ENCODE data around the gene YOD1.

YOD1 gene

DNA sequence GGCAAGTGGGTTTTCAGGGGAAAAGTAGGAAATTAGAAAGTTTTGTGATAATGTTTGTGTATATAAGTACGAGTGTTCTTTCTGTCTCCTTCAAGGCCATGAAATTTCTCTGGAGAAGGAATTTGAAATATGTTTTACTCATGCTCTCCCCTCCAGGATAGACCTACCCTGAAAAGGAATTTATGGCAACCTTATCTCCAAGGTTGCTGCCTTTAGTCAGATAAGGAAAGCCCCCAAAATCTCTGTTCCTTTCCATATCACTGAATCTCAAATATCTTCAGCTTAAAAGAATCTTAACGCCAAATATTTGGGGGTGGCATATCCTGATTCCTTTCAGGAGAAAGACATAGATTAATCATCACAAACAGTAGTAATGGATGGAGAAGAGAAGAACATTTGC lies 37.2 kb upstream of the YOD1 start:
- no peak for DNase-seq (ENCODE audit: low read depth)
- no peak overlapping the region for H3K4me3 ChIP-seq (ENCODE audit: low read length)
- TF ChIP-seq, protein P1, sequence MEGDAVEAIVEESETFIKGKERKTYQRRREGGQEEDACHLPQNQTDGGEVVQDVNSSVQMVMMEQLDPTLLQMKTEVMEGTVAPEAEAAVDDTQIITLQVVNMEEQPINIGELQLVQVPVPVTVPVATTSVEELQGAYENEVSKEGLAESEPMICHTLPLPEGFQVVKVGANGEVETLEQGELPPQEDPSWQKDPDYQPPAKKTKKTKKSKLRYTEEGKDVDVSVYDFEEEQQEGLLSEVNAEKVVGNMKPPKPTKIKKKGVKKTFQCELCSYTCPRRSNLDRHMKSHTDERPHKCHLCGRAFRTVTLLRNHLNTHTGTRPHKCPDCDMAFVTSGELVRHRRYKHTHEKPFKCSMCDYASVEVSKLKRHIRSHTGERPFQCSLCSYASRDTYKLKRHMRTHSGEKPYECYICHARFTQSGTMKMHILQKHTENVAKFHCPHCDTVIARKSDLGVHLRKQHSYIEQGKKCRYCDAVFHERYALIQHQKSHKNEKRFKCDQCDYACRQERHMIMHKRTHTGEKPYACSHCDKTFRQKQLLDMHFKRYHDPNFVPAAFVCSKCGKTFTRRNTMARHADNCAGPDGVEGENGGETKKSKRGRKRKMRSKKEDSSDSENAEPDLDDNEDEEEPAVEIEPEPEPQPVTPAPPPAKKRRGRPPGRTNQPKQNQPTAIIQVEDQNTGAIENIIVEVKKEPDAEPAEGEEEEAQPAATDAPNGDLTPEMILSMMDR (conservative IDR thresholded peaks at IDR 0.05; ENCODE audit: low read length), result no peak

DNA sequence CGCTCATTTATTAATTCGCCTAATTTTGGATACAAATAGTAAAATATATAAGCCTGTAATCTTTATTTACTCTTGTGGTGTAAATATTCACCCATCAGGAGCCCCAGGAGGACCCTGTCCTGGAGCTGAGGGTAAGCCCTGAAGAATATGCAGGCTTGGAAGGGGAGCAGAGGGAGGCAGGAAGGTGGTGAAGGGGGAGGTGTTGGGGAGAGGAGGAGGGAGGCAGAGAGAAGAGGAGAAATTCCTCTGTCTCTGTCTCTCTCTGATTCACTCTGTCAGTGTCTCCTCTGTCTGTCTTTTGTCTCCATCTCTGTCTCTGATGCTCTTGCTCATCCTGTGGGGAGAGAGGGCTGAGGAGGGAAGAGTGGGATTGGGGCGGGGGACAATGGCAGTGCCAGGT lies 34.9 kb upstream of the YOD1 start:
- TF ChIP-seq, protein P1 (conservative IDR thresholded peaks at IDR 0.05; ENCODE audit: low read length), result no peak
- no peak for DNase-seq (ENCODE audit: low read depth)
- H3K4me3 ChIP-seq (ENCODE audit: low read length), result no peak overlapping the region

GRCh38 chr1:207084701-207085180 lies 33.7 kb upstream of the YOD1 start:
- peak; percentile 37 for DNase-seq (ENCODE audit: low read depth)
- H3K4me3 ChIP-seq (ENCODE audit: low read length), result no peak overlapping the region
- TF ChIP-seq, protein P1 (conservative IDR thresholded peaks at IDR 0.05; ENCODE audit: low read length), result peak; percentile 63

GRCh38 chr1:207084232-207084631 lies 33.2 kb upstream of the YOD1 start:
- no peak overlapping the region for H3K4me3 ChIP-seq (ENCODE audit: low read length)
- DNase-seq (ENCODE audit: low read depth), result peak; percentile 14
- TF ChIP-seq, protein P1 (conservative IDR thresholded peaks at IDR 0.05; ENCODE audit: low read length), result no peak

- TF ChIP-seq, protein P1 (conservative IDR thresholded peaks at IDR 0.05; ENCODE audit: low read length), result no peak
- no peak for DNase-seq (ENCODE audit: low read depth)
- no peak overlapping the region for H3K4me3 ChIP-seq (ENCODE audit: low read length)
Observed at GRCh38 chr1:207081806-207082205, 30.8 kb upstream of the YOD1 start.

- no peak overlapping the region for H3K4me3 ChIP-seq (ENCODE audit: low read length)
- DNase-seq (ENCODE audit: low read depth), result no peak
- TF ChIP-seq, protein P1 (conservative IDR thresholded peaks at IDR 0.05; ENCODE audit: low read length), result no peak
Observed at GRCh38 chr1:207081088-207081487, 30.1 kb upstream of the YOD1 start.

DNA sequence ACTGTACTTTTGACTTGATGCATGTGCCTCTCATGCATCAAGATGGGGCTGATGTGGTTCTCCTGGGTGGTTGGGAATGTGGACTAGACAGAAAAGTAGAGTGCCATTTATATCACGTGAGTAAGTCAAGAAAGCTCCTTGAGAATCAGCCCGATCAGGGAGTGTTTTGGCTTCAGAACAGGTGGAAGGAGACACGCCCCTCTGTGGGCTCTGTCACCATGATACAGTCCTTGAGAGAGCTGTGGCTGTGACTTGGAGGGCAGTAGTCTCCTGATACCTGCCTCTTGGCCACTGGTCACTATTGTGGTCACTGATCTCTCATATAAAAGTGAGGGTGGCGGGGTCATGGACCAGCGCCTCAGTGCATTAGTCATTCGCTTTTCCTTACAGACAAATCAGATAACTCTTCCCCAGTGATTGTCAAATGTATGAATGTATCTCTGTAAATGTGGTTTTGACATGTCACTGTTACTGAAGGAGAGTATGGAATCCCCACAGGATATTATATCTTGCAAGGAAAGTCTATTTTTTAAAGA lies 28.8 kb upstream of the YOD1 start:
- no peak overlapping the region for H3K4me3 ChIP-seq (ENCODE audit: low read length)
- TF ChIP-seq, protein P1 (conservative IDR thresholded peaks at IDR 0.05; ENCODE audit: low read length), result no peak
- no peak for DNase-seq (ENCODE audit: low read depth)

Data from AG10803 (cell line).